Measurements from ENCODE around the gene DAP. TPM values are rescaled to one million over a fixed set of nuclear protein-coding genes. Genes with fewer than 3 reads are reported as not detected.

Gene DAP
- total RNA-seq, 1 experiment from 2014 or later = 47.2 TPM

GRCh38 chr5:10747678-10748622, 13.1 kb downstream of the DAP start:
- no peak overlapping the region for H4K5ac ChIP-seq (ENCODE audit: insufficient read length, low read depth, low read length)
- peaks cover 10 to 40% (median 33%) of the 10 kb centered on the region in 3 experiments; a peak in 6 of 7 replicates for H3K36me3 Mint-ChIP-seq (ENCODE audit: insufficient read depth in 1 of 3, low read depth in 3 of 3)
- no peak overlapping the region for H2BK20ac ChIP-seq (ENCODE audit: low read depth, low read length, poor library complexity, severe bottlenecking)
- no peak overlapping the region for H4K8ac ChIP-seq (replicated peaks; ENCODE audit: insufficient read length, low read depth, low read length)
- H4K91ac ChIP-seq (ENCODE audit: insufficient read length, low read depth, low read length) = no peak overlapping the region
- H2AK5ac ChIP-seq (ENCODE audit: insufficient read length, low read length) = no peak overlapping the region
- peaks cover 2% of the 10 kb centered on the region; the same call in 1 of the 2 replicates for H3K4me1 ChIP-seq (ENCODE audit: insufficient read depth, low read length)
- no peak overlapping the region for H3K4me2 ChIP-seq (ENCODE audit: insufficient read depth, insufficient read length, low read length)
- H3K4ac ChIP-seq (ENCODE audit: low read depth, low read length) = no peak overlapping the region
- WGBS (ENCODE audit: extremely low coverage, insufficient read length, low lambda C conversion rate) = no CpG with 5 or more reads among the region's 9 CpGs
- H2BK15ac ChIP-seq (ENCODE audit: low read depth, low read length) = no peak overlapping the region
- H3K9me3 Mint-ChIP-seq = peaks cover 2 to 3% of the 10 kb centered on the region in 2 experiments; a peak in 3 of 5 replicates
- no peak overlapping the region for H3K4me3 Mint-ChIP-seq
- peaks cover 4% of the 10 kb centered on the region for H3K79me1 ChIP-seq (ENCODE audit: insufficient read depth, low read depth, low read length, poor library complexity, severe bottlenecking)
- no peak overlapping the region for H3K18ac ChIP-seq (ENCODE audit: insufficient read length, low read depth, low read length)
- H2BK5ac ChIP-seq (ENCODE audit: insufficient read length, low read length) = no peak overlapping the region
- peaks cover 2 to 7% of the 10 kb centered on the region in 2 experiments; a peak in 3 of 4 replicates for H3K4me1 Mint-ChIP-seq
- peak overlapping the region in 1 of 3 experiments; percentile 78; a peak in 1 of 7 replicates for H3K27ac Mint-ChIP-seq
- no peaks in the 10 kb centered on the region for H3K27me3 Mint-ChIP-seq (ENCODE audit: low read depth)
- no peak overlapping the region for H3K27ac ChIP-seq (ENCODE audit: insufficient read length, low read depth, low read length)
- no peak for TF ChIP-seq CTCF (conservative IDR thresholded peaks at IDR 0.05)
- no peak overlapping the region for H3T11ph ChIP-seq (ENCODE audit: low read length)
- DNase-seq = no peak
- H3K23me2 ChIP-seq (ENCODE audit: insufficient read length, low read depth, low read length, poor library complexity, severe bottlenecking) = no peaks in the 10 kb centered on the region
- H3K9me3 ChIP-seq (ENCODE audit: control insufficient read depth, low read depth, low read length) = no peaks in the 10 kb centered on the region
- peaks cover 2% of the 10 kb centered on the region for H4K20me1 ChIP-seq (ENCODE audit: control insufficient read depth, insufficient read depth, insufficient read length)
- no peak overlapping the region for H3K14ac ChIP-seq (ENCODE audit: insufficient read depth, low read length)
- no peak overlapping the region for H2BK12ac ChIP-seq (ENCODE audit: insufficient read length, low read depth, low read length)
- H2BK120ac ChIP-seq (ENCODE audit: low read depth, low read length, poor library complexity, severe bottlenecking) = no peak overlapping the region
- H3K56ac ChIP-seq (ENCODE audit: insufficient read length, low read depth, low read length) = no peak overlapping the region
- H3K9ac ChIP-seq (ENCODE audit: extremely low read depth, insufficient read length, low read length) = no peak overlapping the region
- H2AFZ ChIP-seq (ENCODE audit: low read length) = no peak overlapping the region
- no peak overlapping the region for H3K23ac ChIP-seq (ENCODE audit: insufficient read length, low read depth, low read length)
- no peaks in the 10 kb centered on the region for H3K79me2 ChIP-seq (ENCODE audit: insufficient read depth, low read length)
- no peaks in the 10 kb centered on the region for H3K27me3 ChIP-seq (ENCODE audit: insufficient read depth, low read length)

All from H9 (cell line).